HG03565 (cell line): Measurements from ENCODE around the gene AGBL1.

Source experiments
- ATAC-seq: cut with Tn5 transposase; IDR thresholded peaks from one replicate; pipeline ENCODE4 v1.9.1; 2021; ENCODE audit warnings: mild to moderate bottlenecking, moderate library complexity; ENCODE audit not compliant: unreplicated experiment

The AGBL1 gene

GRCh38 chr15:86235667-86236066, 156.0 kb downstream of the AGBL1 start:
- no peak for ATAC-seq

- ATAC-seq = no peak
These were observed 156.9 kb downstream of the AGBL1 start for GRCh38 chr15:86236356-86237110.

- no peak for ATAC-seq
These were observed 157.4 kb downstream of the AGBL1 start for GRCh38 chr15:86237111-86237500.

GRCh38 chr15:86247249-86247955, 167.7 kb downstream of the AGBL1 start:
- ATAC-seq = no peak

GRCh38 chr15:86255247-86255646, 175.6 kb downstream of the AGBL1 start:
- ATAC-seq = no peak

GRCh38 chr15:86256628-86257027, 177.0 kb downstream of the AGBL1 start:
- no peak for ATAC-seq

- ATAC-seq = no peak
These were observed 179.9 kb downstream of the AGBL1 start for GRCh38 chr15:86259589-86259988.

- ATAC-seq = no peak
These were observed 183.6 kb downstream of the AGBL1 start for GRCh38 chr15:86263230-86263629.

- ATAC-seq = no peak
These were observed 187.3 kb downstream of the AGBL1 start for GRCh38 chr15:86266896-86267484.

- ATAC-seq = no peak
These were observed 188.2 kb downstream of the AGBL1 start for GRCh38 chr15:86267892-86268291.

GRCh38 chr15:86268558-86268957, 188.9 kb downstream of the AGBL1 start:
- no peak for ATAC-seq

- ATAC-seq = no peak
These were observed 193.6 kb downstream of the AGBL1 start for GRCh38 chr15:86273309-86273708.

- no peak for ATAC-seq
These were observed 195.7 kb downstream of the AGBL1 start for GRCh38 chr15:86275361-86275760.

- ATAC-seq = no peak
These were observed 198.9 kb downstream of the AGBL1 start for GRCh38 chr15:86278586-86278985.

GRCh38 chr15:86284635-86285034, 205.0 kb downstream of the AGBL1 start:
- ATAC-seq = no peak

- ATAC-seq = no peak
These were observed 215.8 kb downstream of the AGBL1 start for GRCh38 chr15:86295511-86295910.

- no peak for ATAC-seq
These were observed 217.1 kb downstream of the AGBL1 start for GRCh38 chr15:86296769-86297168.

- no peak for ATAC-seq
These were observed 220.9 kb downstream of the AGBL1 start for GRCh38 chr15:86300390-86301125.

- no peak for ATAC-seq
These were observed 232.1 kb downstream of the AGBL1 start for GRCh38 chr15:86311568-86312280.

- no peak for ATAC-seq
These were observed 232.8 kb downstream of the AGBL1 start for GRCh38 chr15:86312486-86312885.

GRCh38 chr15:86316216-86316615, 236.5 kb downstream of the AGBL1 start:
- no peak for ATAC-seq
